GM21737 (cell line): Measurements from ENCODE around the gene FAM168B.
A peak's percentile ranks its signal among the peaks of the same experiment; 100 is the strongest.
"Not testable (repeated sequence)": the region's sequence is repeated elsewhere in the genome, so short reads cannot be mapped to it uniquely, and the experiment has no call there.

ENCODE experiments used
- ATAC-seq: cut with Tn5 transposase; IDR thresholded peaks from one replicate; pipeline ENCODE4 v1.9.1; 2021; ENCODE audit warnings: mild to moderate bottlenecking, moderate library complexity; ENCODE audit not compliant: unreplicated experiment

Gene FAM168B

GRCh38 chr2:131103165-131103564 lies 9.9 kb upstream of the FAM168B start:
- ATAC-seq, result no peak

- ATAC-seq, result no peak
These were observed 1.4 kb upstream of the FAM168B start for GRCh38 chr2:131094463-131095281.

GRCh38 chr2:131093696-131094462 lies 619 bp upstream of the FAM168B start:
- ATAC-seq, result peak; percentile 62

- no peak for ATAC-seq
These were observed 728 bp downstream of the FAM168B start for GRCh38 chr2:131092458-131093005.

GRCh38 chr2:131085646-131086045 lies 7.6 kb downstream of the FAM168B start:
- ATAC-seq, result no peak

GRCh38 chr2:131081190-131081589 lies 12.1 kb downstream of the FAM168B start:
- ATAC-seq, result no peak

- ATAC-seq, result not testable (repeated sequence)
These were observed 13.3 kb downstream of the FAM168B start for GRCh38 chr2:131079931-131080330.

- no peak for ATAC-seq
These were observed 15.3 kb downstream of the FAM168B start for GRCh38 chr2:131077966-131078365.

GRCh38 chr2:131077182-131077846 lies 15.9 kb downstream of the FAM168B start:
- no peak for ATAC-seq

GRCh38 chr2:131076707-131077106 lies 16.6 kb downstream of the FAM168B start:
- ATAC-seq, result no peak

- not testable (repeated sequence) for ATAC-seq
These were observed 17.7 kb downstream of the FAM168B start for GRCh38 chr2:131075578-131075977.

GRCh38 chr2:131068172-131068571 lies 25.1 kb downstream of the FAM168B start:
- ATAC-seq, result not testable (repeated sequence)

- ATAC-seq, result no peak
These were observed 25.7 kb downstream of the FAM168B start for GRCh38 chr2:131067465-131068125.

- ATAC-seq, result no peak
These were observed 28.4 kb downstream of the FAM168B start for GRCh38 chr2:131064589-131065512.

GRCh38 chr2:131063501-131064283 lies 29.6 kb downstream of the FAM168B start:
- no peak for ATAC-seq

- ATAC-seq, result no peak
These were observed 34.3 kb downstream of the FAM168B start for GRCh38 chr2:131058920-131059319.

GRCh38 chr2:131058214-131058843 lies 34.9 kb downstream of the FAM168B start:
- ATAC-seq, result no peak

- no peak for ATAC-seq
These were observed 36.4 kb downstream of the FAM168B start for GRCh38 chr2:131056932-131057287.
